Camera-type eye (tissue), 1 donor: ENCODE results near the gene OR2M3. TPM values are rescaled to one million over a fixed set of nuclear protein-coding genes. Genes with fewer than 3 reads are reported as not detected.

Experiments
- total RNA-seq: library from RNA; depleted of rRNA; stranded (reverse); fragments of >200 nt; gene quantifications from one replicate; pipeline ENCODE4 v1.2.3, GENCODE V29; 2014

Gene OR2M3, protein sequence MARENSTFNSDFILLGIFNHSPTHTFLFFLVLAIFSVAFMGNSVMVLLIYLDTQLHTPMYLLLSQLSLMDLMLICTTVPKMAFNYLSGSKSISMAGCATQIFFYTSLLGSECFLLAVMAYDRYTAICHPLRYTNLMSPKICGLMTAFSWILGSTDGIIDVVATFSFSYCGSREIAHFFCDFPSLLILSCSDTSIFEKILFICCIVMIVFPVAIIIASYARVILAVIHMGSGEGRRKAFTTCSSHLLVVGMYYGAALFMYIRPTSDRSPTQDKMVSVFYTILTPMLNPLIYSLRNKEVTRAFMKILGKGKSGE
- not detected for total RNA-seq

GRCh38 chr1:248196965-248197364 is at the start of gene OR2M3:
Gene OR2M3 (plus strand): TSS chr1:248197265. CDS start chr1:248203068, 5,803 bp downstream.

GRCh38 chr1:248174521-248174920 is 22.5 kb upstream of the OR2M3 start, which contains the start of gene OR2M2:
Gene OR2M2 (plus strand): TSS chr1:248174821. CDS start chr1:248179986, 5,165 bp downstream.

DNA sequence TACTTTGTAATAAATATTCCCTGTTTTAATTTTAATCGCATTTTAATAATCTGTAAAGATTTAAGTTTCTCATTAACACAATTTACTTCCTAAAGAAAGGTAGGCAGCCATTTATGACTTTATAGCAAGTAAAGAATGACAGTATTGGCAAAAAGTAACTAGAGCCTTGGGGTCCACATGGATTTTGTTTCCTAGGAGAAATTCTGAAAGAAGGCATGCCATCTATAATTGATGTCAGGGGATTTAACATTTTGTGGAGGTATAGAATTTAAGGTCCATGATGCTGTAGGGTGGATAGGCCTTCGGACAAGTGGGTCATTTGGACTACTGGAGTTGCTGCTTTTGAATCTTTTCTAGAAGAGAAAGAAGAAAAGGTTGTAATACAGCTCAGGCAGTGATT is 34.1 kb downstream of the OR2M3 start, which contains the start of gene OR2M4:
Gene OR2M4, plus strand, starts transcription at position 301 of the 400 bp plus-strand sequence. CDS start 7,512 bp downstream, outside the sequence.

Other genes starting within 250 kb of the OR2M3 start
- gene OR2L8, start 248.4 kb upstream of the OR2M3 start, total RNA-seq = not detected
- not detected for gene OR2AK2, start 232.0 kb upstream of the OR2M3 start, total RNA-seq
- 0.44 TPM for gene OR2L5, start 183.6 kb upstream of the OR2M3 start, total RNA-seq
- 0.88 TPM for gene OR2L2, start 167.2 kb upstream of the OR2M3 start, total RNA-seq
- gene OR2L3, start 150.4 kb upstream of the OR2M3 start, total RNA-seq = 0.33 TPM
- 0.71 TPM for gene OR2L13, start 102.1 kb upstream of the OR2M3 start, total RNA-seq
- not detected for gene OR2M5, start 52.1 kb upstream of the OR2M3 start, total RNA-seq
- not detected for gene OR2M2, start 22.4 kb upstream of the OR2M3 start, total RNA-seq
- gene OR2M4, start 34.2 kb downstream of the OR2M3 start, total RNA-seq = not detected
- gene OR2T33, start 80.7 kb downstream of the OR2M3 start, total RNA-seq = not detected
- not detected for gene OR2T12, start 106.2 kb downstream of the OR2M3 start, total RNA-seq
- not detected for gene OR2M7, start 127.3 kb downstream of the OR2M3 start, total RNA-seq
- gene OR14C36, start 151.5 kb downstream of the OR2M3 start, total RNA-seq = not detected
- gene OR2T4, start 164.4 kb downstream of the OR2M3 start, total RNA-seq = not detected
- not detected for gene OR2T6, start 178.5 kb downstream of the OR2M3 start, total RNA-seq
- gene OR2T1, start 205.8 kb downstream of the OR2M3 start, total RNA-seq = not detected
- gene OR2T2, start 248.4 kb downstream of the OR2M3 start, total RNA-seq = not detected